ENCODE data around the gene MRPS34. TPM values are rescaled to one million over a fixed set of nuclear protein-coding genes. Genes with fewer than 3 reads are reported as not detected.
A peak's percentile ranks its signal among the peaks of the same experiment; 100 is the strongest.

The MRPS34 gene
- total RNA-seq, 1 donor from 2014 or later = 60.4 TPM

- DNase-seq (ENCODE audit: low spot score) = no peak
- peak overlapping the region; percentile 17 for H3K27ac Mint-ChIP-seq (ENCODE audit: unreplicated experiment)
- peaks cover 4% of the 10 kb centered on the region for H3K36me3 Mint-ChIP-seq (ENCODE audit: low read depth)
- peaks cover 26% of the 10 kb centered on the region for H3K4me1 Mint-ChIP-seq (ENCODE audit: low read depth)
- H3K27me3 Mint-ChIP-seq (ENCODE audit: low read depth) = no peaks in the 10 kb centered on the region
- no peaks in the 10 kb centered on the region for H3K9me3 Mint-ChIP-seq (ENCODE audit: low read depth)
- peak overlapping the region; percentile 90 for H3K4me3 Mint-ChIP-seq (ENCODE audit: unreplicated experiment)
- no peak for TF ChIP-seq CTCF (IDR thresholded peaks at IDR 0.05)
These were observed 7.7 kb upstream of the MRPS34 start for GRCh38 chr16:1780677-1781072.

- Mint-ChIP-seq H3K4me3 (ENCODE audit: unreplicated experiment) (peak overlapping the region; percentile 90), H3K27ac (ENCODE audit: unreplicated experiment) (peak overlapping the region; percentile 27), H3K4me1 (ENCODE audit: low read depth) (peaks cover 24% of the 10 kb centered on the region), H3K36me3 (ENCODE audit: low read depth) (peaks cover 4% of the 10 kb centered on the region), H3K9me3 (ENCODE audit: low read depth) (no peaks in the 10 kb centered on the region), H3K27me3 (ENCODE audit: low read depth) (no peaks in the 10 kb centered on the region)
- no peak for TF ChIP-seq CTCF (IDR thresholded peaks at IDR 0.05)
- DNase-seq (ENCODE audit: low spot score) = no peak
These were observed 7.1 kb upstream of the MRPS34 start for GRCh38 chr16:1779741-1780676.

GRCh38 chr16:1779234-1779701 is 6.3 kb upstream of the MRPS34 start:
- H3K4me3 Mint-ChIP-seq (ENCODE audit: unreplicated experiment) = no peak overlapping the region
- H3K36me3 Mint-ChIP-seq (ENCODE audit: low read depth) = peaks cover 4% of the 10 kb centered on the region
- no peaks in the 10 kb centered on the region for H3K27me3 Mint-ChIP-seq (ENCODE audit: low read depth)
- H3K4me1 Mint-ChIP-seq (ENCODE audit: low read depth) = peaks cover 28% of the 10 kb centered on the region
- DNase-seq (ENCODE audit: low spot score) = no peak
- H3K27ac Mint-ChIP-seq (ENCODE audit: unreplicated experiment) = peak overlapping the region; percentile 65
- no peaks in the 10 kb centered on the region for H3K9me3 Mint-ChIP-seq (ENCODE audit: low read depth)
- TF ChIP-seq CTCF (IDR thresholded peaks at IDR 0.05) = no peak

- no peaks in the 10 kb centered on the region for H3K27me3 Mint-ChIP-seq (ENCODE audit: low read depth)
- H3K36me3 Mint-ChIP-seq (ENCODE audit: low read depth) = peaks cover 4% of the 10 kb centered on the region
- no peak for TF ChIP-seq CTCF (IDR thresholded peaks at IDR 0.05)
- no peak overlapping the region for H3K4me3 Mint-ChIP-seq (ENCODE audit: unreplicated experiment)
- H3K4me1 Mint-ChIP-seq (ENCODE audit: low read depth) = peaks cover 28% of the 10 kb centered on the region
- no peaks in the 10 kb centered on the region for H3K9me3 Mint-ChIP-seq (ENCODE audit: low read depth)
- DNase-seq (ENCODE audit: low spot score) = no peak
- peak overlapping the region; percentile 65 for H3K27ac Mint-ChIP-seq (ENCODE audit: unreplicated experiment)
These were observed 5.6 kb upstream of the MRPS34 start for GRCh38 chr16:1778200-1779179.
